HG03432 (cell line): ENCODE results near the gene MB.
"Not testable (repeated sequence)": the region's sequence is repeated elsewhere in the genome, so short reads cannot be mapped to it uniquely, and the experiment has no call there.

Experiments used
- ATAC-seq: cut with Tn5 transposase; IDR thresholded peaks from one replicate; pipeline ENCODE4 v1.9.1; 2021; ENCODE audit warnings: mild to moderate bottlenecking, moderate library complexity; ENCODE audit not compliant: unreplicated experiment

Gene MB

DNA sequence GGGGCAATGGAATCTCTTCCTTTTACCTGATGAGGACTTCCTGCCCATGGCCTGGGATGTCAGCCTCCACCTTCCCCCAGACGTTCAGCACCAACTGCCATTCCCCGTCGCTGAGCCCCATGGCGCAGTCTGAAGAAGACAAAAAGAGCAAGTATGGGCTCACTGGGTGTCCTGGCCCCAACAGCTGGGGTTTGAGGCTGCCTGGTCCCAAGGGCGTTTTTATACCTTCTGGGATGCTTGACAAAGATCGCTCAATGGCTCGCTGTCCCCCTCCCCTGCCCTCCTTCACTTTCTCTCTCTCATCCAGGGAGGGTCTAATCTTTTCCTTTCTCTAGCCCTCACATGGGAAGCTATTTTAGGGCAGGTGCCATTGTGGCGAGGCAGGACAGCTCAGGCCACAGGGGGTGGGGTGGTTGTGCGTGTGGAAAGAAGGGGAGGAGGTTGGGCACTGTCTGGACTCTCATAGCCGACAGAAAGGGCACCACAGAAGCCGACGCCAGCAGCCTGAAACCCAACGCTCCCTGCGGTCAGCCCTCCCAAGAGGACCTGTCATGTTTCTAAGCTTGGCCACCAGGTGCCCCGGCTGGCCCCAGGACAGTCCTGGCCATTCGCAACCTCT is at the start of gene MB:
MB (minus strand) TSS at position 193 of the 619 bp plus-strand sequence; CDS start at position 121, 72 bp downstream.
- ATAC-seq = no peak

DNA sequence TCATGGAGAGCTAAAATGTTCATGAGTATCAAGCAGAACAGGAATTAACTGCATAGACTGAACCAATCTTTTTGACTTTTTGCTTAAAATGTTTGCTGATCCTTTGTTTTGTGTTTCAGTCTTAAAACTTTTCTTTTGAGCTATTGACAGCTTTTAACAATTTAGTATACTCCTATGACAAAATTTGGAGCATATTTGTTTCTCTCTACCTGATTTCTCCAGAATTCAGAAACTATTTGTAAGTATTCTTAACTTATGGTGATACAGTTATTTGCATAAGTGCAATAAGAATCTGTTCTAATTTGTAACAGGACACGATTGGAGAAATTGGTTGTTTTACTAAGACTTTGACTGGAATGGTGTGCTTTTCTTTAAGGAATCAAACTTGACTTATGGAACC is 49.6 kb upstream of the MB start:
- ATAC-seq = not testable (repeated sequence)

DNA sequence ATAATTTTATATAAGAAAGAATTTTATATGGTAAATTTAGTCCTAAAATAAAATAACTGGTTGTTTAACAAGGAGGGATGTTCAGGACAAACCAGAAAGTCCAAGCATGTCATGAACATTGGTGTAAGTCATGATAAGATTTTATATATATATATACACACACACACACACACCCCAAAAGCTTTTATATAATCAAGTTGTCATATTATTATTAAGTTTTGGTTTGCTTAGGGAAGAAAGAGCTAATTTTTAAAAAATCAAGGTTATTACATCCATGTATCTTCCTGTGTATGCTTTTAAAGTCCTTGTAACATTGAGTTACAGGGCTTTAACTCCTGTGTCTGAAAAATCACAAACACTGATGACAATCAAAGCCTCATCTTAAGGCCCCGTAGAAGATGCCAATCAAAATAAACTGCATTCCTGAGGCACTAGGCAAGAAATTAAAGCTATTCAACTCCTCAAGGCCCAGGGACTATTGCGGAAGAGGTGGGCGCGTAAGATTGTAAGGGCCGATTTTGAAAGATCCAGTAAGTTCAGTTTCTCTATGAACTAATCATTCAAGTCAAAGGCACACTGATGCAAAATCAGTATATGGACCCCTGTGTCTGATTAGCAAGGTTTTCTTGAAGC is 47.9 kb upstream of the MB start:
- ATAC-seq = no peak

GRCh38 chr22:35663371-35663770 is 46.2 kb upstream of the MB start:
- ATAC-seq = no peak

GRCh38 chr22:35662914-35663313 is 45.8 kb upstream of the MB start:
- ATAC-seq = no peak

DNA sequence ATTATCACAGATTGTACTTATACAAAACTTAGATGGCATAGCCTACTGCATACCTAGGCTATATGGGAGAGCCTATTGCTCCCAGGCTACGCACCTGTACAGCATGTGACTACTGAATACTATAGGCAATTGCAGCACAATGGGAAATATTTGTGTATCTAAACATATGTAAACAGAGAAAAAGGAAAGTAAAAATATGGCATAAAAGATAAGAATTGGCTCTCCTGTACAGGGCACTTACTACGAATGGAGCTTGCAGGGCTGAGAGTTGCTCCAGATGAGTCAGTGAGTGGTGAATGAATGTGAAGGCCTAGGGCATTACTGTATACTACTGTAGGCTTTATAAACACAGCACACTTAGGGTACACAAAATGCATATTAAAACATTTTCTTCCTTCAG is 44.3 kb upstream of the MB start:
- no peak for ATAC-seq

- ATAC-seq = no peak
These were observed 43.4 kb upstream of the MB start for GRCh38 chr22:35660291-35661127.

- no peak for ATAC-seq
These were observed 40.6 kb upstream of the MB start for GRCh38 chr22:35657571-35658312.

- no peak for ATAC-seq
These were observed 39.2 kb upstream of the MB start for GRCh38 chr22:35656284-35656752.

DNA sequence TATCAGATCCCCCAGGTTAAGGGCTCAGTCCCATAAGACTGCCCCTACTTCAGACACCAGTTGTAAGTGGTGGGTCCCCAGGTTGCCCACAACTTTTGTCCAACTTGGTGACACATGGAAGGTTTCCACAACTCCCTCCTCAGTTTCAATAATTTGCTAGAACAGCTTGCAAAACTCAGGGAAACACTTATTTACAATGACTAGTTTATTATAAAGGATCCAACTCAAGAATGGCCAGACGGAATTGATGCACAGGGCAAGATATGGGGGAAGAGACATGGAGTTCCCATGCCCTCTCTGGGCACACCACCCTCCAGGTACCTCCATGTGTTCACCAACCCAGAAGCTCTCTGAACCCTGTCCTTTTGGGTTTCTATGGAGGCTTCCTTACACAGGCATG is 36.7 kb upstream of the MB start:
- ATAC-seq = no peak

DNA sequence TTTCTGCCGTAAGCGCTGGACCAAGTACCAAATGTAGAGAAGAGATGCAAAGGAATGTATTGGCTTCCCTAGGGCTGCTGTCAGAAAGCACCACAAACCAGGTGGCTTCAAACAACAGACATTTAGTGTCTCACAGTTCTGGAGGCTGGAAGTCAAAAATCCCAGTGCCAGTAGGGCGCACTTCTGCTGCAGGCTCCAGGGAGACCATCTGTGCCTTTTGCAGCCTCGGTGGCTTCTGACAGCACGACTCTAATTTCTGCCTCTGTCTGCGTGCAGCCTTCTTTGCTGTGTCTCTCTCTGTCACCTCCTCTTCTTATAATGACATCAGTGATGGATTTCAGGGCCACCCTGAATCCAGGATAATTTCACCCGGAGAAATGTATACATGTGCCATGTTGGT is 34.0 kb upstream of the MB start:
- ATAC-seq = no peak

DNA sequence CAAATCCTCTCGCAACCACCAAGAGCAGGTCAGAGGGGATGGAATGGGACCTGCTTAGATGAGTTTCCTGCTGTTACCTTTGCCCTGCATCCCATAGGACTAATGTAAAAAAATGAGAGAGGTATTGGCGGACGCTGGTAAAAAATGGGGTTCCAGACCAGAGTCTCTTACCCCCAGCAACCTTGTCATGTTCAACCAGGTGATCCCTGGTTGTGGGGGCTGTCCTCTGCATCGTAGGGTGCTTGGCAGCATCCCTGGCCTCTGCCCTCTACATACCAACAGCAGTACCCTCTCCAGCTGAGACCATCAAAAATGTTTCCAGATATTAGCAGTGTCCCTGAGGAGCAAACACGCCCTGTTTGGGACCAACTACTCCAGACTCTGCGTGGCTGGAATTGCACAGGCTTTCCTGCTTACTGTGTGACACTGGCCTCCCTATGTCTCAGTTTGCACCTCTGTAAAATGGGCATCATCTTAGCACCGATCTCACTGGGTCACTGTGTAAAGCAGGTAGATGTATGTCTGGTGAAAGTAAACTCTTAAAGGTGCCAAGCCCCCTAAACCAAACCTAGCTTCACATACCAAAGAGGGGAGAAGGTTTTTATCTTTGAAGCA is 32.6 kb upstream of the MB start:
- no peak for ATAC-seq

DNA sequence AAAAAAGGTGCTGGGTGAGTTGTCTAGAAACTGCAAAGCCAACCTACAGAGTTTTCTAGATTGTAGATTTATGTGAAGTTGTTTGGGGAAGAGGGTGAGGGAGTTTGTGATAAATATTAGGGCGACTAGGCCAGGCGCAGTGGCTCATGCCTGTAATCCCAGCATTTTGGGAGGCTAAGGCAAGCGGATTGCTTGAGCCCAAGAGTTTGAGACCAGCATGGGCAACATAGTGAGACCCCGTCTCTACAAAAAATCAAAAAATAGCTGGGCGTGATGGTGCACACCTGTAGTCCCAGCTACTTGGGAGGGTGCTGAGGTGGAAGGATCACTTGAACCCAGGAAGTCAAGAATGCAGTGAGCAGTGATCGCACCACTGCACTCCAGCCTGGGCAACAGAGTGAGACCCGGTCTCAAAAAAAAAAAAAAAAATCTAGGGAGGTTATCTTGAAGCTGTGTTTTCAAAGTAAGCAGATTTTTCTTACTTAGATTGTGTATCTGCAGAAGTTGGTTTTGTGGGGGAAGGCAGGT is 32.0 kb upstream of the MB start:
- no peak for ATAC-seq

- peak; percentile 58 for ATAC-seq
These were observed 31.2 kb upstream of the MB start, which contains the start of gene APOL6 for GRCh38 chr22:35648066-35649025. Gene APOL6 (plus strand): TSS chr22:35648446. CDS start chr22:35656426, 7,980 bp downstream.

DNA sequence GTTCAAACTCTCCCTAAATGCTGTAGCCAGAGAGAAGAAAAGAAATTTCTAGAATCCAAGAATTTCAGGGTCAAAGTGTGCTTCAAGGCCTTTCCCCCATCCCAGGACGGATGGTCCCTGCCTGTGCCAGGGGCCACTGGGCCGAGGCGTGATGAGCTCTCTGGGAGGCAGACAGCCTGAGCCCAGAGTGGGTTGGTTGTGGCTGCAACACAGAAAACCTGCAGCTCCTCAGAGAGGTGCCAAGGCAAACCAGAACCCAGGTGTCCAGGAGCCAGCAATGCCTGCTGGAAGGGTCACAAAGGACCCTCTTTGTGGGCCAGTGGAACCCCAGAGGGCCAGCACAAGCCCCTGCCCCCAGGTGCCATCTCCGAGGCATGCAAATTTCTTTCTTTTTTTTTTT is 28.5 kb upstream of the MB start:
- ATAC-seq = no peak

DNA sequence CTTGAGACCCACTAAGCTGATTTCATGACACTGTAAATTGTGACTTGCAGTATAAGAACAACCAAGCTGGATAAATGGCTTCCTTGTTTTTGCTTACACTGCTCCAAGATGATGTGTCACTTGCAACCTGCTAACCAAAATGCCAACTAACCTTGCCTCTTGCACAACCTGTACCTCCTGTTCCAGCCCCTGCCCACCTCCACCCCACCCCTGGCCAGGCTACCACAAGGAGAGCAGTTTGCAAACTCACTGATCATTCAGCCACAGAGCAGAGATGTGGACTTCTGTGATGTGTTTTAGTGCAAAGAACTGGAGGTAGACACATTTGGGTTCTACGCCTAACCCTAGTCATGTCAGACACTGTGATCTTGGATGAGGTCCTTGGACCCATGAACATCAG is 26.9 kb upstream of the MB start:
- no peak for ATAC-seq

DNA sequence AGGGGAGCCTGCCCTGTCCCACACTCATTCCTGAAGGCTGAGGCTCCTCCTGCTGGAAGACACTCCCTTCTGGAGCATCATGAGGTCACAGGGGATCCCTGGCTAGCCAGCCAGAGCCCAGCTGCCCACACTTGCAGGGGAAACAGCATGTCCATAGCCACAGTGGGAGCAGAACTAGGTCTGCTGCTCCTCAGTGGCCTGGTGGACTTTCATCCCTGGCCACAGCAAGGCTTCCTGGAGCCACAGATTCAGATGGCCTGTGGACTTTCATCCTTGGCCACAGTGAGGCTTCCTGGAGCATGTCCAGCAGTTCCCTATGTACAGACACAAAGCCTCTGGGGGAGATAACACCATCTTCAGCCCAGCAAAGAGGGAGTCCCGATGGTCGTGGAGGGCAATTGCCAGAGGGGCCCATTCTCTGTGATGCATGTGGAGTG is 25.2 kb upstream of the MB start:
- no peak for ATAC-seq

- ATAC-seq = no peak
These were observed 24.5 kb upstream of the MB start for GRCh38 chr22:35641494-35642120.

GRCh38 chr22:35638410-35638809 is 21.3 kb upstream of the MB start:
- no peak for ATAC-seq
